Natural killer cell (primary cell): Measurements from ENCODE around the gene BAHD1. TPM values are rescaled to one million over a fixed set of nuclear protein-coding genes. Genes with fewer than 3 reads are reported as not detected.

ENCODE experiments used
- ATAC-seq, 3 donors: fragments of 150-1000 bp in 2 of 3; fragments of 200-7000 bp in 1 of 3; cut with Tn5 transposase; 1 replicate in 1 of 3; 2 replicates in 2 of 3; pipeline ENCODE4 v1.10.0; 2021; ENCODE audit warnings: mild to moderate bottlenecking in 2 of 3, moderate library complexity in 2 of 3
- DNase-seq, 2 donors: peaks; one replicate each; pipeline versions ENCODE4 v3.0.0 to v3.0.0-alpha.2; 2013 to 2021; ENCODE audit warnings: mixed read lengths in 1 of 2
- H3K27ac ChIP-seq: one replicate; pipeline ENCODE4 v1.5.1; 2013; ENCODE audit warnings: mild to moderate bottlenecking, low read length
- H3K27me3 ChIP-seq: one replicate; pipeline ENCODE4 v1.6.1; 2013; ENCODE audit warnings: low read length; ENCODE audit not compliant: control insufficient read depth, insufficient read depth
- H3K36me3 ChIP-seq: one replicate; pipeline ENCODE4 v1.6.1; 2013; ENCODE audit warnings: low read length; ENCODE audit not compliant: control insufficient read depth, insufficient read depth
- H3K4me1 ChIP-seq: one replicate; pipeline ENCODE4 v1.6.1; 2013; ENCODE audit warnings: low read length; ENCODE audit not compliant: control insufficient read depth, insufficient read depth
- H3K4me3 ChIP-seq: one replicate; pipeline ENCODE4 v1.5.1; 2013; ENCODE audit warnings: low read length
- H3K9me3 ChIP-seq: one replicate; pipeline ENCODE4 v1.6.1; 2013; ENCODE audit warnings: low read length; ENCODE audit not compliant: control insufficient read depth, insufficient read depth
- H3K27ac Mint-ChIP-seq, 2 donors: one replicate each; pipeline ENCODE4 v1.8.0; 2022; ENCODE audit warnings: mild to moderate bottlenecking in 2 of 2, mixed read lengths in 2 of 2, moderate library complexity in 1 of 2
- H3K27me3 Mint-ChIP-seq, 2 donors: one replicate each; pipeline ENCODE4 v1.8.0; 2022; ENCODE audit warnings: low read depth in 2 of 2, mixed read lengths in 2 of 2
- H3K36me3 Mint-ChIP-seq: one replicate; pipeline ENCODE4 v1.8.0; 2022; ENCODE audit warnings: mixed read lengths
- H3K4me1 Mint-ChIP-seq, 2 donors: one replicate each; pipeline ENCODE4 v1.8.0; 2022; ENCODE audit warnings: mixed read lengths in 2 of 2
- H3K4me3 Mint-ChIP-seq: one replicate; pipeline ENCODE4 v1.8.0; 2022; ENCODE audit warnings: mild to moderate bottlenecking, moderate library complexity, mixed read lengths
- H3K9me3 Mint-ChIP-seq, 2 donors: one replicate each; pipeline ENCODE4 v1.8.0; 2022; ENCODE audit warnings: mixed read lengths in 2 of 2
- WGBS: methylation state at CpG from one replicate; pipeline ENCODE4 v1.1.7; 2013; ENCODE audit warnings: missing lambda C conversion rate; ENCODE audit not compliant: insufficient coverage; 5-methylcytosine and 5-hydroxymethylcytosine counted together
- intact Hi-C: fragments of 100-400 bp; cut with micrococcal nuclease; formaldehyde crosslinking; loops from one replicate; pipeline ENCODE4 v1.14.2; 2022
- total RNA-seq, 4 donors: library from RNA; stranded (reverse); fragments of 120-200 nt in 1 of 4; gene quantifications; one replicate each; pipeline versions ENCODE4 v1.2.3 to v1.2.4, GENCODE V29; 2013 to 2022
- TF ChIP-seq, protein P1 (sequence below): fragments of 200-600 bp; IDR thresholded peaks from one replicate; pipeline ENCODE4 v1.8.0; 2022; ENCODE audit warnings: antibody characterized with exemption

Gene BAHD1
- total RNA-seq, 3 donors from 2014 or later (not counting 1 experiment from before 2014, with no cell fraction given), result 29.4 to 48.9 (median 41.8) TPM

- peaks cover 13 to 27% of the 10 kb centered on the region in 2 donors for H3K27me3 Mint-ChIP-seq
- peak overlapping the region in 1 of 2 donors; percentile 63 for H3K27ac Mint-ChIP-seq
- H3K4me3 ChIP-seq, result no peak overlapping the region
- no peaks in the 10 kb centered on the region for H3K9me3 ChIP-seq
- no peaks in the 10 kb centered on the region for H3K36me3 ChIP-seq
- 19% methylated on average over 14 of the region's 17 CpGs for WGBS
- no peaks in the 10 kb centered on the region for H3K9me3 Mint-ChIP-seq
- H3K36me3 Mint-ChIP-seq, result no peaks in the 10 kb centered on the region
- H3K27ac ChIP-seq, result no peak overlapping the region
- H3K4me1 ChIP-seq, result peaks cover 40% of the 10 kb centered on the region
- peaks cover 30% of the 10 kb centered on the region for H3K27me3 ChIP-seq
- intact Hi-C loops, result no loop called here
- TF ChIP-seq, protein P1, sequence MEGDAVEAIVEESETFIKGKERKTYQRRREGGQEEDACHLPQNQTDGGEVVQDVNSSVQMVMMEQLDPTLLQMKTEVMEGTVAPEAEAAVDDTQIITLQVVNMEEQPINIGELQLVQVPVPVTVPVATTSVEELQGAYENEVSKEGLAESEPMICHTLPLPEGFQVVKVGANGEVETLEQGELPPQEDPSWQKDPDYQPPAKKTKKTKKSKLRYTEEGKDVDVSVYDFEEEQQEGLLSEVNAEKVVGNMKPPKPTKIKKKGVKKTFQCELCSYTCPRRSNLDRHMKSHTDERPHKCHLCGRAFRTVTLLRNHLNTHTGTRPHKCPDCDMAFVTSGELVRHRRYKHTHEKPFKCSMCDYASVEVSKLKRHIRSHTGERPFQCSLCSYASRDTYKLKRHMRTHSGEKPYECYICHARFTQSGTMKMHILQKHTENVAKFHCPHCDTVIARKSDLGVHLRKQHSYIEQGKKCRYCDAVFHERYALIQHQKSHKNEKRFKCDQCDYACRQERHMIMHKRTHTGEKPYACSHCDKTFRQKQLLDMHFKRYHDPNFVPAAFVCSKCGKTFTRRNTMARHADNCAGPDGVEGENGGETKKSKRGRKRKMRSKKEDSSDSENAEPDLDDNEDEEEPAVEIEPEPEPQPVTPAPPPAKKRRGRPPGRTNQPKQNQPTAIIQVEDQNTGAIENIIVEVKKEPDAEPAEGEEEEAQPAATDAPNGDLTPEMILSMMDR, result no peak
- peak in 1 of 2 donors; percentile 36 for DNase-seq
- peak overlapping the region; percentile 65 for H3K4me3 Mint-ChIP-seq
- no peak for ATAC-seq
- peaks cover 19 to 54% of the 10 kb centered on the region in 2 donors for H3K4me1 Mint-ChIP-seq
Measured at GRCh38 chr15:40436892-40437751, 3.6 kb upstream of the BAHD1 start.

GRCh38 chr15:40437752-40438687, 2.7 kb upstream of the BAHD1 start:
- H3K4me1 Mint-ChIP-seq, result peaks cover 27 to 57% of the 10 kb centered on the region in 2 donors
- TF ChIP-seq, protein P1, result no peak
- peaks cover 30% of the 10 kb centered on the region for H3K27me3 ChIP-seq
- peaks cover 43% of the 10 kb centered on the region for H3K4me1 ChIP-seq
- peaks cover 13 to 27% of the 10 kb centered on the region in 2 donors for H3K27me3 Mint-ChIP-seq
- no peaks in the 10 kb centered on the region for H3K36me3 Mint-ChIP-seq
- DNase-seq (no peak), ATAC-seq (no peak)
- no peak overlapping the region for H3K4me3 Mint-ChIP-seq
- H3K27ac Mint-ChIP-seq, result peak overlapping the region in 1 of 2 donors; percentile 48
- H3K4me3 ChIP-seq, result no peak overlapping the region
- no peak overlapping the region for H3K27ac ChIP-seq
- intact Hi-C loops, result no loop called here
- H3K36me3 ChIP-seq, result no peaks in the 10 kb centered on the region
- H3K9me3 ChIP-seq, result no peaks in the 10 kb centered on the region
- WGBS, result 78% methylated on average over 21 of the region's 21 CpGs
- no peaks in the 10 kb centered on the region for H3K9me3 Mint-ChIP-seq

- intact Hi-C loops, result no loop called here
- Histone ChIP-seq H3K4me1 (peaks cover 49% of the 10 kb centered on the region), H3K4me3 (no peak overlapping the region), H3K27ac (no peak overlapping the region), H3K27me3 (peaks cover 30% of the 10 kb centered on the region), H3K36me3 (no peaks in the 10 kb centered on the region), H3K9me3 (no peaks in the 10 kb centered on the region)
- no peaks in the 10 kb centered on the region for H3K36me3 Mint-ChIP-seq
- 76% methylated on average over 12 of the region's 12 CpGs for WGBS
- H3K9me3 Mint-ChIP-seq, result no peaks in the 10 kb centered on the region
- H3K27ac Mint-ChIP-seq, result peak overlapping the region in 1 of 2 donors; percentile 48
- ATAC-seq (no peak), DNase-seq (peak in 1 of 2 donors; percentile 19)
- no peak overlapping the region for H3K4me3 Mint-ChIP-seq
- H3K27me3 Mint-ChIP-seq, result peaks cover 13 to 27% of the 10 kb centered on the region in 2 donors
- H3K4me1 Mint-ChIP-seq, result peaks cover 34 to 64% of the 10 kb centered on the region in 2 donors
- TF ChIP-seq, protein P1, result no peak
Measured at GRCh38 chr15:40438712-40439111, 2.0 kb upstream of the BAHD1 start.
